H1 (cell line): Measurements from ENCODE around the gene ING4. TPM values are rescaled to one million over a fixed set of nuclear protein-coding genes. Genes with fewer than 3 reads are reported as not detected.

Source experiments
- FOSL1 ChIP-seq: IDR thresholded peaks from 2 replicates; pipeline ENCODE4 v1.6.1; 2011; ENCODE audit warnings: mild to moderate bottlenecking, low read depth, low read length, moderate library complexity; ENCODE audit not compliant: insufficient read depth
- NRF1 ChIP-seq: IDR thresholded peaks from 2 replicates; pipeline ENCODE4 v1.6.1; 2011; ENCODE audit warnings: mild to moderate bottlenecking, low read depth, low read length, improper control_type of control experiment
- SUZ12 ChIP-seq: fragments of 200-600 bp; sonication (generic); IDR thresholded peaks from 2 replicates; pipeline ENCODE4 v1.6.1; 2012; ENCODE audit warnings: mild to moderate bottlenecking, inconsistent platforms, low read length, moderate library complexity, mixed read lengths
- TCF12 ChIP-seq: IDR thresholded peaks from 2 replicates; pipeline ENCODE4 v1.6.1; 2011; ENCODE audit warnings: low read depth, mild to moderate bottlenecking, low read length
- polyA plus RNA-seq, 7 experiments: library from polyadenylated mRNA; depleted of rRNA in 3 of 7; stranded (reverse) in 5 of 7; unstranded in 2 of 7; fragments of >200 nt in 5 of 7; fragments of 200-250 nt in 2 of 7; gene quantifications; 1 replicate in 5 of 7; 2 replicates in 1 of 7; 4 replicates in 1 of 7; pipeline versions ENCODE4 v1.2.1 to v1.2.3, GENCODE V29; 2011 to 2013; ENCODE audit warnings: missing spikeins in 2 of 7, mixed read lengths in 2 of 7
- total RNA-seq: library from RNA; stranded (reverse); fragmentation: NEBNext Ultra II Directional; extraction: Animal tissue kit (Norgen Biotek cat#: 25700); gene quantifications from 2 replicates; pipeline ENCODE4 v1.2.1, GENCODE V29; 2021
- TF ChIP-seq, protein P1 (sequence below): fragments of 300-600 bp; sonication (generic); IDR thresholded peaks from 2 replicates; pipeline ENCODE4 v1.7.1; 2012; ENCODE audit warnings: low read length, moderate library complexity, mild to moderate bottlenecking, inconsistent platforms; ENCODE audit not compliant: insufficient replicate concordance

ING4 gene
- total and polyA plus RNA-seq, 2 of the 8 experiments (the other 6 are each of a cell fraction or from before 2014, with no cell fraction given) = 22.9 to 28.6 TPM

DNA sequence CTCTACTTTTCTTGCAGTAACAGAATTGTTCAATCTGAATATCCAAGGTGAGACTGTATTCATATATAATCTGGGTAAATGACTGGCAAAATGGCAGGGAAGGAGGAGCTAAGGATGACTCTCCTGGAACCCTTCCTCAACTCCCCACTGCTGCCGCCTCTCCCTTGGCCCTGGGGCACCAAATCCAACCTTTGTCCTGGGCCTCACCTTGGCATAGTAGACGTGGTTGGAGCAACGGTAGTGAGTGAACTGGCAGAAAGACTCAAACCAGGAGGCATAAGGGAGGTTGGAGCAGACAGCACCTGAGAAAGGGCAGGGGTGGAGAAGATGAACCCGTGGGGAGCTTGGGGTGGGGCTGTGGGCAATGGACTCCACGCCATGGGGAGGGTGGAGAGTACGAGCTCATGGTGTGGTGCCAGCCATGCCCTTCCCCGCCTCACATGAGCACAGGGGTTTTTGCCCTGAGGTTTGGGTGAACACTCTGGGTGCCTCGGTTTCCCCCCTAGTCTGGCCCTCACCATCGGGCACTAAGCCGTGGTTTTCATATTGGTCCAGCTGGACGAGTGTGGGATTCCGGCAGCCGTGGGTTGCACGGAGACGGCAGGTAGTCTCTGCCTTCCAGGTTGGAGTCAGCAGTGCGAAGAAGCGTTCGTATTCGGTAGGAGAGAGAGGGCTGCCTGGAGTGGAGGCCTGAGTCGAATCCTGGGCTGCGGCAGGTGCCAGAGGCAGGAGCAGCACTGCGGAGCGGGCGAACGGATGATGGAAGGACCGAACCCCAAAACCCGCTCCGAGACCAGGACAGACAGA is 16.4 kb downstream of the ING4 start (continued):
- TF ChIP-seq, protein P1, sequence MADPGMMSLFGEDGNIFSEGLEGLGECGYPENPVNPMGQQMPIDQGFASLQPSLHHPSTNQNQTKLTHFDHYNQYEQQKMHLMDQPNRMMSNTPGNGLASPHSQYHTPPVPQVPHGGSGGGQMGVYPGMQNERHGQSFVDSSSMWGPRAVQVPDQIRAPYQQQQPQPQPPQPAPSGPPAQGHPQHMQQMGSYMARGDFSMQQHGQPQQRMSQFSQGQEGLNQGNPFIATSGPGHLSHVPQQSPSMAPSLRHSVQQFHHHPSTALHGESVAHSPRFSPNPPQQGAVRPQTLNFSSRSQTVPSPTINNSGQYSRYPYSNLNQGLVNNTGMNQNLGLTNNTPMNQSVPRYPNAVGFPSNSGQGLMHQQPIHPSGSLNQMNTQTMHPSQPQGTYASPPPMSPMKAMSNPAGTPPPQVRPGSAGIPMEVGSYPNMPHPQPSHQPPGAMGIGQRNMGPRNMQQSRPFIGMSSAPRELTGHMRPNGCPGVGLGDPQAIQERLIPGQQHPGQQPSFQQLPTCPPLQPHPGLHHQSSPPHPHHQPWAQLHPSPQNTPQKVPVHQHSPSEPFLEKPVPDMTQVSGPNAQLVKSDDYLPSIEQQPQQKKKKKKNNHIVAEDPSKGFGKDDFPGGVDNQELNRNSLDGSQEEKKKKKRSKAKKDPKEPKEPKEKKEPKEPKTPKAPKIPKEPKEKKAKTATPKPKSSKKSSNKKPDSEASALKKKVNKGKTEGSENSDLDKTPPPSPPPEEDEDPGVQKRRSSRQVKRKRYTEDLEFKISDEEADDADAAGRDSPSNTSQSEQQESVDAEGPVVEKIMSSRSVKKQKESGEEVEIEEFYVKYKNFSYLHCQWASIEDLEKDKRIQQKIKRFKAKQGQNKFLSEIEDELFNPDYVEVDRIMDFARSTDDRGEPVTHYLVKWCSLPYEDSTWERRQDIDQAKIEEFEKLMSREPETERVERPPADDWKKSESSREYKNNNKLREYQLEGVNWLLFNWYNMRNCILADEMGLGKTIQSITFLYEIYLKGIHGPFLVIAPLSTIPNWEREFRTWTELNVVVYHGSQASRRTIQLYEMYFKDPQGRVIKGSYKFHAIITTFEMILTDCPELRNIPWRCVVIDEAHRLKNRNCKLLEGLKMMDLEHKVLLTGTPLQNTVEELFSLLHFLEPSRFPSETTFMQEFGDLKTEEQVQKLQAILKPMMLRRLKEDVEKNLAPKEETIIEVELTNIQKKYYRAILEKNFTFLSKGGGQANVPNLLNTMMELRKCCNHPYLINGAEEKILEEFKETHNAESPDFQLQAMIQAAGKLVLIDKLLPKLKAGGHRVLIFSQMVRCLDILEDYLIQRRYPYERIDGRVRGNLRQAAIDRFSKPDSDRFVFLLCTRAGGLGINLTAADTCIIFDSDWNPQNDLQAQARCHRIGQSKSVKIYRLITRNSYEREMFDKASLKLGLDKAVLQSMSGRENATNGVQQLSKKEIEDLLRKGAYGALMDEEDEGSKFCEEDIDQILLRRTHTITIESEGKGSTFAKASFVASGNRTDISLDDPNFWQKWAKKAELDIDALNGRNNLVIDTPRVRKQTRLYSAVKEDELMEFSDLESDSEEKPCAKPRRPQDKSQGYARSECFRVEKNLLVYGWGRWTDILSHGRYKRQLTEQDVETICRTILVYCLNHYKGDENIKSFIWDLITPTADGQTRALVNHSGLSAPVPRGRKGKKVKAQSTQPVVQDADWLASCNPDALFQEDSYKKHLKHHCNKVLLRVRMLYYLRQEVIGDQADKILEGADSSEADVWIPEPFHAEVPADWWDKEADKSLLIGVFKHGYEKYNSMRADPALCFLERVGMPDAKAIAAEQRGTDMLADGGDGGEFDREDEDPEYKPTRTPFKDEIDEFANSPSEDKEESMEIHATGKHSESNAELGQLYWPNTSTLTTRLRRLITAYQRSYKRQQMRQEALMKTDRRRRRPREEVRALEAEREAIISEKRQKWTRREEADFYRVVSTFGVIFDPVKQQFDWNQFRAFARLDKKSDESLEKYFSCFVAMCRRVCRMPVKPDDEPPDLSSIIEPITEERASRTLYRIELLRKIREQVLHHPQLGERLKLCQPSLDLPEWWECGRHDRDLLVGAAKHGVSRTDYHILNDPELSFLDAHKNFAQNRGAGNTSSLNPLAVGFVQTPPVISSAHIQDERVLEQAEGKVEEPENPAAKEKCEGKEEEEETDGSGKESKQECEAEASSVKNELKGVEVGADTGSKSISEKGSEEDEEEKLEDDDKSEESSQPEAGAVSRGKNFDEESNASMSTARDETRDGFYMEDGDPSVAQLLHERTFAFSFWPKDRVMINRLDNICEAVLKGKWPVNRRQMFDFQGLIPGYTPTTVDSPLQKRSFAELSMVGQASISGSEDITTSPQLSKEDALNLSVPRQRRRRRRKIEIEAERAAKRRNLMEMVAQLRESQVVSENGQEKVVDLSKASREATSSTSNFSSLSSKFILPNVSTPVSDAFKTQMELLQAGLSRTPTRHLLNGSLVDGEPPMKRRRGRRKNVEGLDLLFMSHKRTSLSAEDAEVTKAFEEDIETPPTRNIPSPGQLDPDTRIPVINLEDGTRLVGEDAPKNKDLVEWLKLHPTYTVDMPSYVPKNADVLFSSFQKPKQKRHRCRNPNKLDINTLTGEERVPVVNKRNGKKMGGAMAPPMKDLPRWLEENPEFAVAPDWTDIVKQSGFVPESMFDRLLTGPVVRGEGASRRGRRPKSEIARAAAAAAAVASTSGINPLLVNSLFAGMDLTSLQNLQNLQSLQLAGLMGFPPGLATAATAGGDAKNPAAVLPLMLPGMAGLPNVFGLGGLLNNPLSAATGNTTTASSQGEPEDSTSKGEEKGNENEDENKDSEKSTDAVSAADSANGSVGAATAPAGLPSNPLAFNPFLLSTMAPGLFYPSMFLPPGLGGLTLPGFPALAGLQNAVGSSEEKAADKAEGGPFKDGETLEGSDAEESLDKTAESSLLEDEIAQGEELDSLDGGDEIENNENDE = no peak
- TF ChIP-seq TCF12 (no peak), NRF1 (no peak), FOSL1 (no peak), SUZ12 (no peak)
- TF ChIP-seq, all 59 proteins: peak for 0
